H1 (cell line): Measurements from ENCODE around the gene MICU1. TPM values are rescaled to one million over a fixed set of nuclear protein-coding genes. Genes with fewer than 3 reads are reported as not detected.
A peak's percentile ranks its signal among the peaks of the same experiment; 100 is the strongest.

ENCODE experiments used
- CTCF ChIA-PET: fragments of 300-600 bp; sonication (Branson Sonifier 250); formaldehyde crosslinking; loops from one replicate; lab custom pipeline; 2021; ENCODE audit not compliant: partially characterized antibody; lab: Charles Lee
- POLR2A ChIA-PET: fragments of 300-600 bp; sonication (Branson Sonifier 250); formaldehyde crosslinking; loops from one replicate; lab custom pipeline; 2021; ENCODE audit warnings: inconsistent platforms; ENCODE audit not compliant: partially characterized antibody; lab: Charles Lee
- DNase-seq, 2 experiments: peaks; one replicate each; pipeline versions ENCODE4 v3.0.0 to v3.0.0-alpha.2; 2010 to 2022; ENCODE audit warnings: low spot score in 2 of 2, low read depth in 1 of 2, mixed read lengths in 1 of 2
- FAIRE-seq: peaks from 2 replicates; lab custom pipeline; 2011; peaks lifted over from hg19 to GRCh38; lab: Jason Lieb, UNC
- H2AFZ ChIP-seq: 2 replicates; pipeline ENCODE4 v1.8.1; 2012; ENCODE audit warnings: low read length, inconsistent platforms
- H2AK5ac ChIP-seq: 2 replicates; pipeline ENCODE4 v1.6.1; 2013; ENCODE audit warnings: low read depth, low read length
- H2BK120ac ChIP-seq: replicated peaks from 2 replicates; pipeline ENCODE3; 2013; ENCODE audit warnings: low read depth, low read length, inconsistent platforms
- H2BK12ac ChIP-seq: 2 replicates; pipeline ENCODE4 v1.6.1; 2013; ENCODE audit warnings: low read depth, low read length
- H2BK15ac ChIP-seq: 2 replicates; pipeline ENCODE4 v1.6.1; 2013; ENCODE audit warnings: low read length
- H2BK20ac ChIP-seq: 2 replicates; pipeline ENCODE4 v1.6.1; 2013; ENCODE audit warnings: low read length
- H2BK5ac ChIP-seq: 2 replicates; pipeline ENCODE4 v1.6.1; 2013; ENCODE audit warnings: low read depth, low read length
- H3K14ac ChIP-seq: 2 replicates; pipeline ENCODE4 v1.6.1; 2013; ENCODE audit warnings: inconsistent platforms; ENCODE audit not compliant: insufficient read length
- H3K18ac ChIP-seq: 2 replicates; pipeline ENCODE4 v1.6.1; 2013; ENCODE audit warnings: low read length; ENCODE audit errors: extremely low read depth
- H3K23ac ChIP-seq: 2 replicates; pipeline ENCODE4 v1.6.1; 2013; ENCODE audit warnings: inconsistent platforms; ENCODE audit not compliant: insufficient read length
- H3K23me2 ChIP-seq: 2 replicates; pipeline ENCODE4 v1.6.1; 2013; ENCODE audit warnings: low read depth, low read length
- H3K27ac ChIP-seq: 2 replicates; pipeline ENCODE4 v1.6.1; 2011; ENCODE audit warnings: low read depth, low read length, inconsistent platforms
- H3K27me3 ChIP-seq, 4 experiments: replicated peaks in 1 of 4; 1 replicate in 1 of 4; 2 replicates in 3 of 4; pipeline versions ENCODE4 v1.6.1 to v1.8.1; 2011 to 2013; ENCODE audit warnings: low read length in 3 of 4, mild to moderate bottlenecking in 3 of 4, inconsistent platforms in 2 of 4, mixed read lengths in 2 of 4, moderate library complexity in 1 of 4; ENCODE audit not compliant: control insufficient read depth in 3 of 4, insufficient read depth in 3 of 4; ENCODE audit errors: extremely low read depth in 1 of 4
- H3K36me3 ChIP-seq, 4 experiments: 2 replicates each; pipeline versions ENCODE4 v1.6.1 to v1.8.1; 2011 to 2013; ENCODE audit warnings: mild to moderate bottlenecking in 4 of 4, low read length in 3 of 4, moderate library complexity in 2 of 4, control low read depth in 1 of 4, inconsistent platforms in 1 of 4; ENCODE audit not compliant: insufficient read depth in 4 of 4, control insufficient read depth in 2 of 4
- H3K4ac ChIP-seq: replicated peaks from 2 replicates; pipeline ENCODE3; 2013; ENCODE audit warnings: low read length, low read depth, mixed read lengths, inconsistent platforms; ENCODE audit not compliant: insufficient read length
- H3K4me1 ChIP-seq, 4 experiments: replicated peaks in 1 of 4; 1 replicate in 1 of 4; 2 replicates in 3 of 4; pipeline versions ENCODE4 v1.6.1 to v1.8.1; 2011 to 2013; ENCODE audit warnings: low read length in 3 of 4, inconsistent platforms in 2 of 4, mixed read lengths in 1 of 4; ENCODE audit not compliant: insufficient read depth in 4 of 4, control insufficient read depth in 3 of 4
- H3K4me2 ChIP-seq, 2 experiments: 2 replicates each; pipeline versions ENCODE4 v1.6.1 to v1.8.1; 2011 to 2013; ENCODE audit warnings: low read depth in 2 of 2, low read length in 2 of 2, control low read depth in 1 of 2, inconsistent platforms in 1 of 2, mild to moderate bottlenecking in 1 of 2; ENCODE audit not compliant: insufficient read depth in 1 of 2
- H3K4me3 ChIP-seq, 4 experiments: fragments of 200-600, 300-600 bp in 1 of 4; sonication (generic), shearing (Covaris generic), sonication (Bioruptor Twin) in 1 of 4; 2 replicates each; pipeline versions ENCODE4 v1.5.1 to v1.8.1; 2011 to 2016; ENCODE audit warnings: low read length in 4 of 4, low read depth in 3 of 4, control low read depth in 2 of 4, inconsistent platforms in 2 of 4, mild to moderate bottlenecking in 2 of 4, mixed read lengths in 1 of 4, moderate library complexity in 1 of 4; ENCODE audit not compliant: insufficient read depth in 2 of 4; ENCODE audit errors: extremely low read depth in 1 of 4
- H3K56ac ChIP-seq: replicated peaks from 2 replicates; pipeline ENCODE3; 2013; ENCODE audit warnings: low read depth, mild to moderate bottlenecking, mixed read lengths, low read length, inconsistent platforms; ENCODE audit not compliant: insufficient read length
- H3K79me1 ChIP-seq: 2 replicates; pipeline ENCODE4 v1.6.1; 2013; ENCODE audit warnings: low read depth, low read length, control low read depth
- H3K79me2 ChIP-seq, 2 experiments: 2 replicates each; pipeline versions ENCODE4 v1.6.1 to v1.8.1; 2012 to 2013; ENCODE audit warnings: low read length in 2 of 2, mild to moderate bottlenecking in 2 of 2, inconsistent platforms in 1 of 2; ENCODE audit not compliant: insufficient read depth in 2 of 2, control insufficient read depth in 1 of 2
- H3K9ac ChIP-seq, 4 experiments: replicated peaks in 1 of 4; 1 replicate in 1 of 4; 2 replicates in 3 of 4; pipeline versions ENCODE4 v1.6.1 to v1.8.1; 2011 to 2013; ENCODE audit warnings: low read depth in 3 of 4, low read length in 3 of 4, control low read depth in 2 of 4, mild to moderate bottlenecking in 2 of 4, moderate library complexity in 2 of 4, inconsistent platforms in 1 of 4; ENCODE audit errors: extremely low read depth in 1 of 4
- H3K9me3 ChIP-seq, 2 experiments: 2 replicates each; pipeline versions ENCODE4 v1.6.1 to v1.8.1; 2012 to 2013; ENCODE audit warnings: mild to moderate bottlenecking in 2 of 2, moderate library complexity in 2 of 2, control low read depth in 1 of 2, inconsistent platforms in 1 of 2, low read depth in 1 of 2, low read length in 1 of 2, mixed read lengths in 1 of 2; ENCODE audit not compliant: insufficient read depth in 2 of 2
- H4K20me1 ChIP-seq, 2 experiments: replicated peaks in 1 of 2; 2 replicates each; pipeline versions ENCODE3 to v1.8.1; 2011 to 2013; ENCODE audit warnings: inconsistent platforms in 2 of 2, low read length in 2 of 2, mild to moderate bottlenecking in 1 of 2; ENCODE audit not compliant: insufficient read depth in 2 of 2, control insufficient read depth in 1 of 2
- H4K5ac ChIP-seq: 2 replicates; pipeline ENCODE4 v1.6.1; 2013; ENCODE audit warnings: low read length, low read depth, mixed read lengths, inconsistent platforms; ENCODE audit not compliant: insufficient read length
- H4K8ac ChIP-seq: 2 replicates; pipeline ENCODE4 v1.8.0; 2013; ENCODE audit warnings: mild to moderate bottlenecking, moderate library complexity, low read length, inconsistent platforms; ENCODE audit not compliant: insufficient read depth; ENCODE audit errors: extremely low read depth
- H4K91ac ChIP-seq: replicated peaks from 2 replicates; pipeline ENCODE3; 2013; ENCODE audit warnings: low read length, mixed read lengths, inconsistent platforms; ENCODE audit not compliant: insufficient read length
- ASH2L ChIP-seq: fragments of 200-600, 300-600 bp; sonication (generic); IDR thresholded peaks from one replicate; pipeline ENCODE4 v1.7.1; 2017; ENCODE audit warnings: low read length
- CEBPB ChIP-seq: IDR thresholded peaks from 2 replicates; pipeline ENCODE4 v1.6.1; 2012; ENCODE audit warnings: low read depth, low read length
- CREB1 ChIP-seq: IDR thresholded peaks from 2 replicates; pipeline ENCODE4 v1.6.1; 2012; ENCODE audit warnings: inconsistent platforms
- GABPA ChIP-seq: IDR thresholded peaks from 2 replicates; pipeline ENCODE4 v1.6.1; 2011; ENCODE audit warnings: mild to moderate bottlenecking, low read length, moderate library complexity, borderline replicate concordance; ENCODE audit not compliant: insufficient read depth
- GTF2F1 ChIP-seq: IDR thresholded peaks from 2 replicates; pipeline ENCODE4 v1.6.1; 2012; ENCODE audit warnings: low read depth, low read length, improper control_type of control experiment, borderline replicate concordance
- PHF8 ChIP-seq: fragments of 200-600 bp; sonication (generic); conservative IDR thresholded peaks from 2 replicates; pipeline ENCODE4 v1.7.1; 2012; ENCODE audit warnings: low read depth, mild to moderate bottlenecking, inconsistent platforms, low read length, moderate library complexity
- POU5F1 ChIP-seq: IDR thresholded peaks from 2 replicates; pipeline ENCODE4 v1.6.1; 2011; ENCODE audit warnings: low read depth, mild to moderate bottlenecking, low read length, moderate library complexity
- RNF2 ChIP-seq: fragments of 200-900, 300-1000 bp; sonication (generic); IDR thresholded peaks from 2 replicates; pipeline ENCODE4 v1.7.1; 2016; ENCODE audit warnings: borderline replicate concordance, low read depth, mild to moderate bottlenecking, antibody characterized with exemption, low read length; ENCODE audit not compliant: poor library complexity, severe bottlenecking; ENCODE audit errors: missing control alignments
- WGBS, 2 experiments: shearing (Covaris generic) in 1 of 2; methylation state at CpG; one replicate each; pipeline versions ENCODE4 v1.1.6 to v1.1.7; 2013 to 2015; ENCODE audit warnings: low lambda C conversion rate in 2 of 2, mixed read lengths in 2 of 2, inconsistent platforms in 1 of 2, low coverage in 1 of 2, missing lambda C conversion rate in 1 of 2; ENCODE audit not compliant: insufficient replicate concordance in 2 of 2, insufficient coverage in 1 of 2, insufficient read length in 1 of 2; ENCODE audit errors: extremely low coverage in 1 of 2, missing lambda C conversion rate in 1 of 2; 5-methylcytosine and 5-hydroxymethylcytosine counted together
- polyA plus RNA-seq, 7 experiments: library from polyadenylated mRNA; depleted of rRNA in 3 of 7; stranded (reverse) in 5 of 7; unstranded in 2 of 7; fragments of >200 nt in 5 of 7; fragments of 200-250 nt in 2 of 7; gene quantifications; 1 replicate in 5 of 7; 2 replicates in 1 of 7; 4 replicates in 1 of 7; pipeline versions ENCODE4 v1.2.1 to v1.2.3, GENCODE V29; 2011 to 2013; ENCODE audit warnings: missing spikeins in 2 of 7, mixed read lengths in 2 of 7
- total RNA-seq: library from RNA; stranded (reverse); fragmentation: NEBNext Ultra II Directional; extraction: Animal tissue kit (Norgen Biotek cat#: 25700); gene quantifications from 2 replicates; pipeline ENCODE4 v1.2.1, GENCODE V29; 2021

Gene MICU1
- total and polyA plus RNA-seq, 2 of the 8 experiments (the other 6 are each of a cell fraction or from before 2014, with no cell fraction given) = 18.0 to 36.7 TPM

- Histone ChIP-seq H4K20me1 (no peaks in the 10 kb centered on the region), H4K5ac (no peak overlapping the region), H3K79me2 (no peaks in the 10 kb centered on the region), H3K4me2 (no peak overlapping the region), H2AFZ (no peak overlapping the region), H3K9ac (no peak overlapping the region), H2BK15ac (no peak overlapping the region), H3K79me1 (no peaks in the 10 kb centered on the region), H3K27me3 (no peaks in the 10 kb centered on the region), H3K4ac (no peak overlapping the region), H3K18ac (no peak overlapping the region), H3K23ac (no peak overlapping the region)
- CTCF ChIA-PET = no interaction called here
- no peak for FAIRE-seq
- TF ChIP-seq GABPA = no peak
- no peak for TF ChIP-seq GTF2F1
- TF ChIP-seq PHF8 = no peak
- no peak for TF ChIP-seq ASH2L
- peak; percentile 24; the same call in 1 of the 2 replicates for TF ChIP-seq CEBPB
- no peak for TF ChIP-seq CREB1
- TF ChIP-seq POU5F1 = no peak
- TF ChIP-seq RNF2 = no peak
- TF ChIP-seq, all 59 proteins: peak for 1
- Histone ChIP-seq H2BK5ac (no peak overlapping the region), H3K27ac (no peak overlapping the region), H3K36me3 (no peaks in the 10 kb centered on the region), H4K91ac (no peak overlapping the region), H3K4me1 (peaks cover 0 to 6% (median 3%) of the 10 kb centered on the region in 4 experiments; a peak in 3 of 7 replicates), H3K56ac (no peak overlapping the region), H3K4me3 (no peak overlapping the region), H2AK5ac (no peak overlapping the region), H2BK12ac (no peak overlapping the region), H3K14ac (no peak overlapping the region), H3K23me2 (no peaks in the 10 kb centered on the region), H2BK120ac (no peak overlapping the region), H4K8ac (no peak overlapping the region), H2BK20ac (no peak overlapping the region), H3K9me3 (no peaks in the 10 kb centered on the region)
- POLR2A ChIA-PET = interaction anchor here (0.6 kb wide), 1 partner anchor 371 kb away, joined by 3 read pairs; no protein-coding TSS in a partner anchor
- no peak for DNase-seq
- WGBS, 2 experiments = 85% methylated on average over 3 of the region's 3 CpGs; no CpG with 5 or more reads in 1 of the 2 experiments
Observed at GRCh38 chr10:72386916-72387586, 238.8 kb downstream of the MICU1 start.
